ENCODE measurements around the gene GGT1.
"Not testable (repeated sequence)": the region's sequence is repeated elsewhere in the genome, so short reads cannot be mapped to it uniquely, and the experiment has no call there.

GRCh38 chr22:24607429-24607983 lies 4.5 kb downstream of the GGT1 start:
- TF ChIP-seq ZNF704 (tag by site-specific recombination; IDR thresholded peaks at IDR 0.05); ZNF510 (tag by site-specific recombination; IDR thresholded peaks at IDR 0.05; ENCODE audit: insufficient replicate concordance); CTCF (tag by site-specific recombination; IDR thresholded peaks at IDR 0.05); ATF2 (tag by site-specific recombination; IDR thresholded peaks at IDR 0.05; ENCODE audit: low read depth); REST (tag by site-specific recombination; IDR thresholded peaks at IDR 0.05); ZBTB44 (tag by site-specific recombination; IDR thresholded peaks at IDR 0.05); ZNF596 (tag by site-specific recombination; IDR thresholded peaks at IDR 0.05); ZNF645 (tag by site-specific recombination; IDR thresholded peaks at IDR 0.05); OVOL3 (tag by site-specific recombination; IDR thresholded peaks at IDR 0.05); ZSCAN5A (tag by site-specific recombination; IDR thresholded peaks at IDR 0.05); ZNF292 (tag by site-specific recombination; IDR thresholded peaks at IDR 0.05; ENCODE audit: borderline replicate concordance, low read depth); ZNF239 (tag by site-specific recombination; IDR thresholded peaks at IDR 0.05); ZNF214 (tag by site-specific recombination; IDR thresholded peaks at IDR 0.05; ENCODE audit: borderline replicate concordance); REPIN1 (tag by site-specific recombination; IDR thresholded peaks at IDR 0.05; ENCODE audit: low read depth): not testable (repeated sequence)
